GM18526 (cell line): ENCODE data around the gene ECD.

Experiments used
- POLR2A ChIP-seq: IDR thresholded peaks from 3 replicates; pipeline ENCODE4 v1.6.1; 2011; ENCODE audit not compliant: insufficient read length; ENCODE audit errors: extremely low read depth

ECD gene

DNA sequence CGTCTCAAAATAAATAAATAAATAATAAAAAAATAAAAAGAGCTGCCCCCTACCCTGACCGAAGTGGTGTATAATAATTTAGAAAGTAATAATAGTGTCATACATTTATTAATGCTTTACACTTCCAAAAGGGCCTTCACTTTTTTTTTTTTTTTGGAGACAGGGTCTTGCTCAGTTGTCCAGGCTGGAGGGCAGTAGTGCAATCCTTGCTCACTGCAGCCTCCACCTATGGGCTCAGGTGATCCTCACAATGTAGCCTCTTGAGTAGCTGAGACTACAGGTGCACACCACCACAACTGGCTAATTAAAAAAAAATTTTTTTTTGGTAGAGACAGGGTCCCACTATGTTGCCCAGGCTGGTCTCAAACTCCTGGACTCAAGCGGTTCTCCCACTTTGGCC lies 1.5 kb upstream of the ECD start:
- TF ChIP-seq POLR2A, result no peak

DNA sequence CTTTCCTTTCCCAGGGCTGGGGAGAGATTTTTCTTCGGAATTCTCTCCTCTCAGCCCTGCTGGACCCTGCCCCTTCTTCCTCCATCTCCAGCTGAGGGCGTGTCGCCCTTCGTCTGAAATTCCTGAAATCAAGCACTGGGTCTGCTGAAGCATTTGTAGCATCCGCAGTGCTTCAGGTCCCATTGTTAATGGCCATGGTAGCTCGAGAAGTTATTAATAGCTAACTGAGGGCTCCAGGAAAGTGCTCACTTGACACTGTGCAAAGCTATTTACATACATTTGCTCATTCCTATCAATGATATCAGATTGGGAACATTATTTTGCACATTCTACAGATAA lies 626 bp upstream of the ECD start:
- TF ChIP-seq POLR2A, result no peak

DNA sequence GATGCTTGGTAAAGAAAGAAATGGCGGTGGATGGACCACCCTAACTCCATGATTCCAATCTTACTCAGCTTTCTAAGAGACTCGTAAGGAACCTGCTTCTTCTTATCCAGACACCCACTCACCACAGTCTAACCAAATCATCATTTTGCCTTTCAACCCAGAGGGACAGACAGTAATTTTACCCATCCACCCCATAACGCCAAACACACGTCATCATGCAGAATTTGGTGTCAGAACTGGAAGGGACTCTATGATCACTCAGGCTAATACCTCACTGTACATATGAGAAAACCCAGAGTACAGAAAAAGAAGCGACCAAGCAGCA lies 388 bp downstream of the ECD start:
- TF ChIP-seq POLR2A, result no peak

DNA sequence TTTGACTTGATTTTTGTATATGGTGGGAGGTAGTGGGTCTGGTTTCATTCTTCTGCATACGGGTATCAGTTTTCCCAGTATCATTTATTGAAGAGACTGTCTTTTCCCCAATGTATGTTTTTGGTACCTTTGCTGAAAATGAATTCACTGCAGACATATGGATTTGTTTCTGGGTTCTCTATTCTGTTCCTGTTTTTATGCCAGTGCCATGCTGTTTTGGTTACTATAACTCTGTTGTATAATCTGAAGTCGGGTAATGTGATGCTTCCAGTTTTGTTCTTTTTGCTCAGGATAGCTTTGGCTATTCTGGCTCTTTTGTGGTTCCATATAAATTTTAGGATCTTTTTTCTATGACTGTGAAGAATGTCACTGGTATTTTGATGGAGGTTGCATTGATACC lies 836 bp downstream of the ECD start:
- no peak for TF ChIP-seq POLR2A

DNA sequence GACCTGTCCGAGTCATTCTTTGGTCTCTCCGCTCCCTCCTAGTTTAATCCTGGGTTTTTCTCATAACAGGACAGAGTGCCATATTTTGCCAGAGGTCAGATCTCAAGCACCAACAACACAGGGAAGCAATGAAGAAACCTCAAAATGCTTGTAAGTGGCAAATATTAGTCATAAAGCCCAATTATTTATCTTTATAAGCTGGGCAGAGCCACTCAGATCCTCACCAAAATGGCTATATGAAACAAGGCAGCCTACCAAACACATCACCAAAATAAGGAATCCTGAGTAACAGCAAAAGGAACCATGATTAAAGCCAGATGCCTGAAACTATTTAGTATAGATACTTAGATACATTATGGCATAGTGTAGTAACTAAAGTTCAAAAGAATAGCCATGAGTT lies 4.7 kb downstream of the ECD start:
- TF ChIP-seq POLR2A, result no peak

DNA sequence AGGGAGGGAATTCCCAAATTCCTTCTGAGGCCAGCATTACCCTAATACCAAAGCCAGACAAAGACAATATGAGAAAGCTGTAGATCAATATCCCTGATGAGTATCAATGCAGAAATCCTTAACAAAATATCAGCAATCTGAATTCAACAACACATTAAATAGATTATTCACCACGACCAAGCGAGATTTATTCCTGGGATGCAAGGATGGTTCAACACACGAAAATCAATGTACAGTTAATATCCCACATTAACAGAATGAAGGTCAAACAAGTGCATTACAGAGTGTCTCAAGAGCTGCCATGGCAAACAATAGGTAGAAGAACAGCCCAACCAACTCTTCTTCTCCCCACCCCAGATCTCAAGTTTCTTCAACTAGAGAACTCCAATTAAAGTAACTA lies 6.1 kb downstream of the ECD start:
- no peak for TF ChIP-seq POLR2A

DNA sequence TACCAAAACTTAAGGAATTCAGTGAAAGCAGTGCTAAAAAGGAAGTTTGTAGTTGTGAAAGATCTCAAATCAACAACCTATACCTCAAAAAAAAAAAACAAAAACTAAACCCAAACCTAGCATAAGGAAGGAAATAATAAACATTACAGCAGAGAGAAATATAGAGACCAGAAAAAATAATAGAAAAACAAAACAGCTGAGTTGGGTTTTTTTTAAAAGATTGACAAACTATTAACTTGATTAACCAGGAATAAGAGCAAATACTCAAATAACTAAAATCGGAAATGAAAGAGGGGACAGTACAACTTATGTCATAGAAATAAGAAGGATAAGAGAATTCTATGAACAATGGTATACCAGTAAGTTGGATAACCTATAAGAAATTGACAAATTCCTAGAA lies 6.7 kb downstream of the ECD start:
- no peak for TF ChIP-seq POLR2A

DNA sequence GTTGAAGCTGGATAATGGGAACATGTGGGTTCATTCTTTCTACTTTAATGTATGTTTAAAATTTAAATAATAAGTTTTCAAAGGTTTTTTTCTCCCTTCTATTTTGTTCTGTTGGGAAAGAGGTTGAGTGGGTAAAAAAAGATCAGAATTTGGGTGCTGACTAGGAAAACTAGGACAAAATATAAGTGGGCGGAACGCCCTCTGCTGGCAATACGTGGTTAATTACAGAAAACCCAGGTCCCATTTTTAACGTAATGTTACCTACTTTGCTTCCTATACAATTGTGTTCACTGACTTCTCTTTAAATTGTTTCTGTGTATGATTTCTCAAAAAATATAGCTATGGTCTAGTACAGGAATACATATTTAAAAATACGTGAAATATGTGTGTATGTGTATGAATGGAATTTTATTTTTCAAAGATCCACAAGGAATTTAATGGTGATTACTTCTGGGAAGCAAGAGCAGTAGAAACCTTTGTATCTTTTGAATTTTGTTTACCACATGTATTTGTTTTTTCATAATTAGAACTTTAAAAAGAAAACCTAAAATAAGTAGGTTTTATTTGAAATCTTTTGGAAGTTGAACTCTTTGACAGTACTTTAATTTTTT lies 8.7 kb downstream of the ECD start:
- TF ChIP-seq POLR2A, result no peak

DNA sequence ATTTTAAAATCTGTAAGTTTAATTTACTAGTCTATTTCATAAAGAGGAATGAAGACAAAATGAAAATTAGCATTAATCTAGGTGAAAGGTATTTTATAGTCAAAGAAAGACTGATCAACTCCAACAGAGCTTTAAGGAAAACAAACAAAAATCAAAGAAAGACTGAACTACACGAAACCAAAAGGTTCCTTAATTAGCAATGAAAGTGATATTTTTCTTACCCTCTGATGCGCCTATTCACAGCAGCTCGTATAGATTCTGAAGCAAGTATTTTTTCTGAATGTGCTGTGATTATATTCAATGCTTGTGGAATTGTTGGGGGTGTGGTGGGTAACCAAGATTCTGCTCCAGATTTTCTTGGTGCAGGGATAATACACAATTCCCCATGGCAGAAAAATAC lies 11.8 kb downstream of the ECD start:
- TF ChIP-seq POLR2A, result no peak

DNA sequence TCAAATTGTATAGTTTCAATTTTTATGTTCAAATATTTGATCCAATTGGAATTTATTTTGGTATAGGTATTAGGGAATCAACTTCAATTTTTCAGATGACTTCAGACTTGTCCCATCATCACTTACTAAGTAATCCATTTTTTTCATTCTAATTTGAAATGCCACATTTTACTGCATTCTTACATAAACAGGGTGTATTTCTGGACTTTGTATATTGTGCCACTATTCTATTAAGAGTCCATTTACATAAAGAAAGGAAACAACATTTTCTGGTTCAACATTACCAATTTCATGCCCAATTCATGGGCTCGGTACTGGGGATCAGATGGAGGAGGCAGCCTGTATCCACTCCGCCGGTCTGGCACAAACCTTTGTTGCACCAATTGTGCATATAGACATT lies 15.8 kb downstream of the ECD start:
- no peak for TF ChIP-seq POLR2A

DNA sequence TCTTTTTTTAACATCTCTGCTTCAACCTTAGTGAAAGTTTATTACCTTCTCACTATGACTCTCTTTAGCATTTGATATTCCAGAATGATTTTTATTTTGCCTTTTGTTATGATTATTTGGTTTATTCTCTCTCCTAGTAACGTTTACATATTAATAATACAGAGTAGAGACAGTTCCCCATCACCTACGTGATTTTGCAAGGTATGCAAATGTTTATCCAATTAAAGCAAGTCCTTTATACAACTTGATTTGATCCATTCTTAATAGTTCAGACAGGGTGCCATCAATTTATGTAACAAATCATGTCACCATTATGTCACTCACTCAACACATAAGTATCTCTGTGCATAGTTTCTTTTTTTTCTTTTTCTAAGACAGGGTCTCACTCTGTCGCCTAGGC lies 26.2 kb downstream of the ECD start:
- TF ChIP-seq POLR2A, result no peak

DNA sequence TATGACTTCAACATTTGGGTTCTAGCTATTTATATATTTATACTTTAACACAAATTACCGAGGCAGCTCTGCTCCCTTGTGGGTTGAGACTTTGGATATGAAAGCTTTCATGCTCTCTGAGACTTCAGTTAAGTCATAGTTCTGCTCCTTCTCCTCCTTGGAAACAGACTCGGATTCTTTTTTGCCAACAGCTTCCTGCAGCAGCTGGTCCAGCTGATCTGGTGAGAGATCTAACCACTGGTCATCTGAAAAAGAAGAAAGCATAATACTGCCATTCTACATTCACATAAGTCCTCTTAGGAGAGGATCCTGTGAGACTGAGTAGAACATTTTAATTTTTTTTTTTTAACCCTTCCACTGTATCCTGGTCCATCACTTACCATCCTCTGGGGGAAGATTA lies 28.6 kb downstream of the ECD start:
- TF ChIP-seq POLR2A, result no peak

DNA sequence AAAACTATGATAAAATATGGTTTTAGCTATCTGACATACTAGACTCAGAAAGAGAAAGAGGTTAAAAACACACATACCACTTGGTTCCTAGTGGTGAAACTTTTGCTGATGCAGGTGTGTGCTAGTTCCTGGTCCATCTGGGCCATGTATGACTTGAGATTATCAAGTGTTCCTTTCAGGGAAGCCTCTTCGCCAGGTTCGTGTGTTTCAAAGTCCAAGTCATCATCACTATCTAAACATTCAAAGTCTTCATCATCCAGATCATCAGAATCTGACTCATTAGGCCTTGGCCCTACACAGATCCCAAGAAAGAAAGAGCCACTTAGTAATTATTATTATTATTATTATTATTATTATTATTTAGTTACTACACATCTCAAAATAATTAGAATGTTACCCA lies 31.2 kb downstream of the ECD start:
- no peak for TF ChIP-seq POLR2A

DNA sequence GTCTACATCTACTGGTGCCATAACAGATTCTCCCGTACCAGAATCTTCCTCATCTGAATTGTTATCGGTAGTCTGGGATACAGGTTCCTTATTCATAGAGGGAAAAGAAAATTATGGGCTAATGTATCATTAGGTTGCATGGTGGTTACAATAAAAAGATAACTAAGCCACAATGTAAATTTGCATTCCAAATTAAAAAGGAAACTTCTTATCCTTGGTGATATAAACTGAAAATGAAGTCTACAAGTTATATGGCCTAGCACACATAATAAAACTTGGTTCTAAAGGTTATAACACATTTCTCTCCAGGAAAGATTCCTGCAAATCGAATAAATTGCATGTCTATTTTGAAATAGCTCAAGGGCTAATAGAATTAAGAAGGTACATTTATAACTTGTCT lies 33.1 kb downstream of the ECD start:
- TF ChIP-seq POLR2A, result no peak

DNA sequence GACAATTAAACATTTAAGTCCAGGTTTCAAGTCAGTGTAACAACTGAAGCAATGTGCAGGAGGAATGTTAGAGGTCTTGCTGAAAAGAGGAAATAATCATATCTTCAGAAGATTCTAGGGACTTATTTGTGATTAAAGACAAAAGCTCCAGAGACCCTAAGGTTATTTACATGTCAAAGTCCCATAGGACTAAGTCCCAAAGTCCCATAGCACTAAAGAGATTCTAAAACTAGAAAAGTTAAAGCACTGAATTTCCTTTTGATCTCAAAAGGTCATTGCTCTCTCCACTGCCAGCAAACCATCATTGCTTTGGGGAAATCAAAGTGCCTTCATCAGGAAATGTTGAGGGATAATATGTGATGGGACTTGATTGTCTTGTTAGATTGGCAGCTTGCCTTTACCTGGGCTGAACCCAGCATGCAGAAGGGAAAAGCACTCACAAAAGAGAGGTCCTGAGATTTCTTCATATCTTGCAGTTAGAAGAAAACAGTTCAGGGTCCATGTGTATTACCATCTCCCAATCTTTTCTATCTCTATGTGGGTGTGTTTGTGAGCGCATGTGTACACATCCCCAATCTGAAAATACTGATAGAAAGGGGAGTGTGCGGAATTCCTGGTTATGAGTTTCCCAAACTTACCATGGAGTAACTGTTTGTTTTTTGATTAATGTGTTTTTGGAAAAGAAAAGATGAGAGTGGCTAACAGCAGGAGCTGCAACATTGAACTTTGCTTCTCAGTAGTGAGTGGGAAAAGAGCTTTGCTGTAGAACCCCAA lies 35.7 kb downstream of the ECD start:
- no peak for TF ChIP-seq POLR2A

DNA sequence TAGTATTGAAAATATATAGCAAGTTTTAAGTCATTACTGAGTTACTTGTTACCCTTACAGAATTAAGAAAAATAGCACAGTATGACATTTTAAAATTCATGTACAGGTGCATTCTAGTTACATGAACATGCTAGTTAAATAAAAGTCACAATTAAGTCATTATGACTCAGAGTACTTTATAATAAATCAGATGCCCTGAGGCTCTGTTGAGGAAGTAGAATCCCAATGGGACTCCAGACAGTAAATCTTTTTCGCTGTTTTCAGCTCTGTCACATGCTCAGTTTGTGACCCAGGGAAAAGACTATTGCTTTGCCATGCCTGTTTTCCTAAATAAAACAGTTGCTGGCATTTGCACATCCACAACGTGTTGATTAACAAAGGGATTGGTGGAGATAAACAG lies 36.5 kb downstream of the ECD start:
- TF ChIP-seq POLR2A, result no peak

DNA sequence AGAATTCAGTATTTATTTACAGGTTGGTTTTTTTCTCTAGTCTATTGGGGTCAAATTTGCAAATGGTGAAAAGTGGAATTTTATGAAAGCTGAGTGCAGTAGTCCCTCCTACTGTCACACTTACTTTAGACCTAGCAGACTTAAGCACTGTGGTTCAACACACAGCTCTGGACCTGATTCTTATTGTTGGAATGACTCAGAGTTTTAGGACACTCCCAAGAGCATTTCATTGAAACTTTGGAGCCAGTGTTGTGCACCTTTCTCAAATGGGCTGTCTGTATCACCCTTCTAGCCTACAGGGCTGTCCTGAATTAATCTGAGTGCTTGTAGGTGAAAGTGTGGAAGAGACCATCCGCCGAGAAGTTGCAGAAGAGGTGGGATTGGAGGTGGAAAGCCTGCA lies 41.5 kb downstream of the ECD start:
- TF ChIP-seq POLR2A, result no peak
